NCI-H1105 (cell line): ENCODE results near the gene RPL41.
"Not testable (repeated sequence)": the region's sequence is repeated elsewhere in the genome, so short reads cannot be mapped to it uniquely, and the experiment has no call there.

ENCODE experiments used
- DNase-seq: peaks from one replicate; lab custom pipeline; 2025; lab: John Stamatoyannopoulos, UW

Gene RPL41

DNA sequence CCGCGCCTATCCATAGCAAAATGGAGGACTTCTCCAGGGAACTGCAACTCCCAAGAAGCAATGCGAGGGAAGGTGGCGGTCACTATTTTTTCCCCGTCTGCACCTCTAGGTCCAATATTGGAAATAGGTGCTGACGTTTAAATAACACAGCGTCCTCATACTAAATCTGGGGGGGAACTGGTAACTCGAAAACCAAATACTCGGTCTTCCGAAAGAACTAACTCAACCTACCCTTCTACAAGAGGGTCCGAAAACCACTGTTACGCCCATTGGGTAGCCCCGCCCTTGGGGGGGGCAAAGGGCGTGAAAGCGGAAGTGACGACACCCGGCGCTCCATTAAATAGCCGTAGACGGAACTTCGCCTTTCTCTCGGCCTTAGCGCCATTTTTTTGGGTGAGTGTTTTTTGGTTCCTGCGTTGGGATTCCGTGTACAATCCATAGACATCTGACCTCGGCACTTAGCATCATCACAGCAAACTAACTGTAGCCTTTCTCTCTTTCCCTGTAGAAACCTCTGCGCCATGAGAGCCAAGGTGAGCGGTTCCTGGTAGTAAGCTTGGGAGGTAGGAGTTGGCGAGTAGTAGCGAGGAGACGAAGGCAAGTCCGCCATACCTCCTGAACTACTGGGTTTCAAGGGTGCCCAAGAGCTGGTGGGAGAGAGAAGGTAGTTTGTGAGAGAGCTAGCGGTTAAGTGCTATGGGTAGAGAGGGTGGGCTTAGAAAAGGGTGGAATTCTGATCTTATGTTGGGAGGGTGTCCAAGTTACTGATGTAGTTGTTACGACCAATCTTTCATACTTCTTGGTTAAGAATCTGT lies at the start of gene RPL41:
RPL41 (plus strand) TSS at position 367 of the 815 bp plus-strand sequence.
- DNase-seq: peak; percentile 74

DNA sequence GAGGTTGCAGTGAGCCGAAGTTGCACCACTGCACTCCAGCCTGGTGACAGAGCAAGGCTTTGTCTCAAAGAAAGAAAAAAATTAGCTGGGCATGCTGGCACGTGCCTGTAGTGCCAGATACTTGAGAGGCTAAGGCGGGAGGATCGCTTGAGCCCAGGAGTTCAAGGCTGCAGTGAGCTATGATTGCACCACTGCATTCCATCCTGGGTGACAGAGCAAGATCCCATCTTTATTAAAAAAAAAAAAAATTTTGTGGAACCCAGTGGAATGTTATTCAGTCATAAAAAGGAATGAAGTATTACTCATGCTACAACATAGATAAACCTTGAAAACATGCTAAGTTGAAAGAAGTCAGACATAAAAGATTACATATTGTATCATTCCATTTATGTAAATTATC lies 44.8 kb upstream of the RPL41 start:
- no peak for DNase-seq

DNA sequence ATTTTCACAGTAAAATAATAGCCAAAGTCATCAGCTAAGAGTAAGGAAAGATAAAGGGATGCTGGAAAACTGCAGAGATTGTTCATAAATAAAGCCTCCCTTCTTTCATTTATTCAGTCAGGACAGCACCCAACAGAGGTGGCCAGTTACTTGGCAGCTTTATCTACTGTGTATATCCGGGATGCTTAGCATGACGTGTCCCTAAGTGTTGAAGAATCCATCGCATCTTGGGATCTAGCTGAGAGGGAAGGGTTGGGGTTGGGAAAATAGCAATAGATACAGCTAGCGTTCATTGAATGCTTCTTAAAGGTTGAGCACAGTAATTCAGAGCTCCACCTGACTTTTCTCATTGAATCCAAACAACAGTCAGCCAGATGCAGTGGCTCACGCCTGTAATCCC lies 42.0 kb upstream of the RPL41 start:
- no peak for DNase-seq

DNA sequence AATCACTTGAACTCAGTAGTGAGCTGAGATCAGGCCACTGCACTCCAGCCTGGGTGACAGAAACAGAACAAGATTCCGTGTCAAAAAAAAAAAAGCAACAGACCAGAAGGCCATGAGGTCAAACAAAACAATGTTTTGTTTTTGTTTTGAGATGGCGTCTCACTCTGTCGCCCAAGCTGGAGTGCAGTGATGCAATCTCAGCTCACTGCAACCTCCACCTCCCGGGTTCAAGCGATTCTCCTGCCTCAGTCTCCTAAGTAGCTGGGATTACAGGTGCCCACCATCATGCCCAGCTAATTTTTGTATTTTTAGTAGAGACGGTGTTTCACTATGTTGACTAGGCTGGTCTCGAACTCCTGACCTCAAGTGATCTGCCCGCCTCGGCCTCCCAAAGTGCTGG lies 38.5 kb upstream of the RPL41 start:
- not testable (repeated sequence) for DNase-seq

DNA sequence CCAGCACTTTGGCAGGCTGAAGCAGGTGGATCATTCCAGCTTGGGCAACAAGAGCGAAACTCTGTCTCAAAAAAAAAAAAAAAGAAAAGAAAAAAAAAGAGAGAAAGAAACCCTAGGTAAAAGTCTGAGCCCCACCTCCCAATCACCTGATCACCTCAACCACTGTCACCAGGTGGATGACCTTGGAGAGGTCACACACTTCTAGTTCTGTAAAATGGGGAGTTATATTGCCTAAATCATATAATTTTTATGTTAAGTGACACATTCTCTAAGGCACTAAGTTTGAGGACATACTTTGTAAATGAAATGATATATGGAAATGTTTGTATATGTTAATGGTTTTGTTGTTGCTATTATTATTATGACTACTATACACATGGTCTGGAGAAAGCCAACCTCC lies 38.0 kb upstream of the RPL41 start:
- no peak for DNase-seq

DNA sequence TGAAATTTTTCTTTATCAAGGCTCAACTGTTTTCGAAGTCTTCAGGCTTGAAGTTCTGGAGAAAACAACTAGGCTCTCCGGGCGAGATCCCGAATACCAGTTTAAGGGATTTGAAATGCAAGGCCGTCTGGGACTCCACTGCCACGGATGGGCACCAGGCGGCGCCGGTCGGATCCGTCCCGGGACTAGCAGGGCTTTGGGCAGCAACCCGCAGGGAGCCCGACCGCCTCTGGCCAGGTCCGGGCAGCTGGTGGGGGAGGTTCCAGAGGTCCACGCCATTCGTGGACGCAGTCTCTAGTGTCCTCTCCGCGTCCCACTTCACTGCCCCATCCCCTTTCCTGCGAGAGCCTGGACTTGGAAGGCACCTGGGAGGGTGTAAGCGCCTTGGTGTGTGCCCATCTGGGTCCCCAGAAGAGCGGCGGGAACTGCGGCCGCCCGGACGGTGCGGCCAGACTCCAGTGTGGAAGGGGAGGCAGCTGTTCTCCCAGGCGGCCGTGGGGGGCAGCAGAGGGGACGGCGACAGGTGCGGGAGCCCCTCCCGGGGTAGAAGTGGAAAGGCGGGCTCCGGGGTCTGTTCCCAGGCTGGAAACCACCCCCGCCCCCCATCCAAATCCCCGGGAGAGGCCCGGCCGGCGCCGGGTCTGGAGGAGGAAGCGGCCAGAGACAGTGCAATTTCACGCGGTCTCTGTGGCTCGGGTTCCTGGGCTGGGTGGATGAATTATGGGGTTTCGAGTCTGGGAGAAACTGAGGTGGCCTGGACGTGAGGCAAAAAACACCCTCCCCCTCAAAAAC lies 37.3 kb upstream of the RPL41 start:
- DNase-seq: peak; percentile 17

DNA sequence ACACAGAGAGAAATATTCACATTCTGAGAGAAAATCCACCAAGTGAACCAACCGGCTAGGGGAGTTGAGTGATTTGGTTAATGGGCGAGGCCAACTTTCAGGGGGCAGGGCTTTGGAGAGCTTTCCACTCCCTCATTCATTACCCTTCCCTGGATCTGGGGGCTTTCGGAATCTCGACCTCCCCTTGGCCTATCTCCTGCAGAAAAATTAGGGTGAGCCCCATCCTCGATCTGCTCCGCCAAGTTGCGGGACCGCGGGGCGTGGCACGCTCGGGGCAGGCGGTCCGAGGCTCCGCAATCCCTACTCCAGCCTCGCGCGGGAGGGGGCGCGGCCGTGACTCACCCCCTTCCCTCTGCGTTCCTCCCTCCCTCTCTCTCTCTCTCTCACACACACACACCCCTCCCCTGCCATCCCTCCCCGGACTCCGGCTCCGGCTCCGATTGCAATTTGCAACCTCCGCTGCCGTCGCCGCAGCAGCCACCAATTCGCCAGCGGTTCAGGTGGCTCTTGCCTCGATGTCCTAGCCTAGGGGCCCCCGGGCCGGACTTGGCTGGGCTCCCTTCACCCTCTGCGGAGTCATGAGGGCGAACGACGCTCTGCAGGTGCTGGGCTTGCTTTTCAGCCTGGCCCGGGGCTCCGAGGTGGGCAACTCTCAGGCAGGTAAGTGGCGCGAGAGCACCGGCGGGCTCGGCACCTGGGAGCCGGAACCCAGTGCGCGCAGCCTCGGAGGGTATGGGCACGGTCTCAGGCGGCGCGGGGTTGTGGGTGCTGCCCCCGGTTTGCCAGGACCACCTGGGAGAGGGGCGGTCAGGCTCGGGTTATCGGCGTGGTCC lies 36.5 kb upstream of the RPL41 start, which contains the start of gene ERBB3:
ERBB3 (plus strand) TSS at position 443 of the 833 bp plus-strand sequence; CDS start at position 579, 136 bp downstream.
- no peak for DNase-seq

DNA sequence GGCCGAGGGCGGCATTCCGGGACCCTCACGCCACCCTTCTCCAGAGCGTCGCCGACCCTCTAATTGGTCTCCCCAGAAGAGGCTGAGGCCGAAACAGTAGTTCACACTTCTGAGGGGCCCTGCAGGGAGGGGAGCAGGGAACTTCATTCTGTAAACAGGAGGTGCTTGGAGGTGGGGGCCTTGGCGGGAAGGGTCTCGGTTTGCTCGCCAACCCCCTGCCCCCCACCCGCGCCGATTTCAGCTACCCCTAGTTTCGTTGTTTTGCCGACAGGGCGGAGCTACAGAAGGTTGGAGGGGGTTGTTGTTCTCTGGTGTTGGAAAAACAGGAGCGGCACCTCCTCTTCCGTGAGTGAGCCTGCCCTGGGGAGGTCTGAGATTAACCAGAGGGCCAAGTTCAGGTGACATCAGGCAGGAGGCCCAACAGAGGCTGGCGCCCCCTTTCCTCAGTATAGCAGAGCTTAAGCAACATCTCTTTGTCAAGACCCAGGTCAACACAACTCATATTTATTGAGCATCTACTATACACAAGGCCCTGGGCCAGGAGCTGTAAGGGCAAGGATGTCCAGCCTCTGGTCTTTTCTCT lies 35.8 kb upstream of the RPL41 start:
- DNase-seq: no peak

DNA sequence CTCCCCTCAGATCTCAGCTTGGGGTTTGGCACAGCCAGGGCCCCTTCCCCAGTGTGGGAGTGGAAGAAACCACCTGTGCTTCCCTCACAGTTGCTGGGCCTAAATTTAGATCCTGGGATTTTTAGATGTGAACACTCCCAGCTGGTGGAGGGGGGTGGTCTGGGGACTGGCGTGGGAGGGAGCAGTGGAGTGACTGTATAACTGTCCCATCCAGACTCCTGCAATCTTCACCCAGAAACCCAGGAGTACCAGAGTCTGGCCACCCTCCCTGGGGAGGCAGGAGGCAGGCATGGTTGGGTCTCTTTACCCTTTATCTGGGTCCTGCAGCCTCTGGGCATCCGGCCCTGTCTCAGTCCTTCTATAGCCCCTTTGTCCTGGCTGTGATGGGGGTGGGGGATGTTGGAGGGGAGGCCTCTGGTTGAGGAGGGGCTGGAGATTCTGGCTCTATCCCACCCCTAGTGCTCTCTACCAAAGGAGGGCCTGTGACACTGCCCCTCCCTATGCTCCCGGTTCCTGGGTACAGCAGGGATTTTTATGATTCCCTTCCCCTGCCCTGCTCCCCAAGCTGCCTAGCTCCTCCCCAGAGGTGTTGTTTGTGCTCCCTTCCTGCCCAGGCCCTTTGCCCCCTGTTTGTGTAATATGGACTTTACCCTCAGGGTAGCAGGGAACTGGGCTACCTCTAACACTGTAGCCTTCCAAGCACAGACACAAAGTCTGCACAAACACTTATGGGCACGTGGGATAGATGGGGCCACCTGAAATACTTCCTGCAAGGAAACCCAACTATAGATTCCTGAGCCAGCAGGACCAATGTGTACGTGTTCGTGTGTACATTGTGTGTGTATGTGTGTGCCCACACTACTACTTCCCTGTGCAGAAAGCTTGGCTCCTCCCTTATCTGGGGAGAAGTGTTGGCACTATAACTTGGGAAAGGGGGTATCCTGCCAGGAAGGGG lies 34.8 kb upstream of the RPL41 start:
- no peak for DNase-seq

DNA sequence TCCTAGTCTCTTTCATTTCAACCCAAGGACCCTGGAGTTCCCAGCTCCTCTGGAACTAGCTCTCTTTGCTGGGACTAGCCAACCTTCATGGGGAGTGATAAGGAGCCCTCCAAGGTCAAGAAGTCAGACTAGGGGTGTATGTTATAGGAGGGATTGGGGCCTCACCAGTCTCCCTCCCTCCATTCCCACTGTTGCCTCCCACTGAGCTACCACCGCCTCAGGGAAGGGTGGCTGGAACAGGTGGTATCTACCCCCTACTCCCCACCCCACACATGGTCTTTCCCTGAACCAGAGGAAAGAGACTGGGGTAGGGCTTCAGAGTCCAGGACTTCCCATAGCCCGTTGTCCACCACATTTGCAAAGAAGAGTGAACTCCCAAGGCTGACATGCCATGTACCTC lies 34.1 kb upstream of the RPL41 start:
- DNase-seq: no peak

DNA sequence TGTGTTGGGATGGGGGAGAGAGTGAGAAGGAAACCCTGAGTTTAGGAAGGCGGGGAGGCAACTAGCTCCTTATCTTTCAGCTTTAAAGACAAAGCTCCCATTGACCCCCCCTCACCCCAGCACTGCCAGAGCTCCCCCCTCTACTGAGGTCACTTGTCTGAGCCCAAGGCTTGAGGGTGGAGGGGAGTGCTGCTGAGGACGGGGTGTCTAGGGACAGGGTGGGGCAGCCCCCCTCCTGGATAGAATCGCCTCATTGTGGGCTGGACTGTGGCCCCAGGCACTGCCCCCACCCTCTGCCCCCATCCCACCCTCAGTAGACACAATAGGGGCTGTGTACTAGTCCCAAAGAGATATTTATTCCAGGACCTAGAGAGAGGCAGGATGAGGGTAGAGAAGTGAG lies 33.5 kb upstream of the RPL41 start:
- DNase-seq: no peak

DNA sequence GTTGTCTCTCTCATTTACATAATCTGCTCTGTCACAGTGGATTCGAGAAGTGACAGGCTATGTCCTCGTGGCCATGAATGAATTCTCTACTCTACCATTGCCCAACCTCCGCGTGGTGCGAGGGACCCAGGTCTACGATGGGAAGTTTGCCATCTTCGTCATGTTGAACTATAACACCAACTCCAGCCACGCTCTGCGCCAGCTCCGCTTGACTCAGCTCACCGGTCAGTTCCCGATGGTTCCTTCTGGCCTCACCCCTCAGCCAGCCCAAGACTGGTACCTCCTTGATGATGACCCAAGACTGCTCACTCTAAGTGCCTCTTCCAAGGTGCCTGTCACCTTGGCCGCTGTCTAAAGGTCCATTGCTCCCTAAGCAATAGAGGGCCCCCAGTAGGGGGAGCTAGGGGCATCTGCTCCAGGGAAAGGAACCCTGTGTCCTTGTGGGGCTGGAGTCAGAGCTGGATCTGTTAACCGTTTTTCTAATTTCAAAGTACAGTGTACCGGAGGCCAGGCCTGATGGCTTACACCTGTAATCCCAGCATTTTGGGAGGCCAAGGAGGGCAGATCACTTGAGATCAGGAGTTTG lies 31.4 kb upstream of the RPL41 start:
- no peak for DNase-seq

DNA sequence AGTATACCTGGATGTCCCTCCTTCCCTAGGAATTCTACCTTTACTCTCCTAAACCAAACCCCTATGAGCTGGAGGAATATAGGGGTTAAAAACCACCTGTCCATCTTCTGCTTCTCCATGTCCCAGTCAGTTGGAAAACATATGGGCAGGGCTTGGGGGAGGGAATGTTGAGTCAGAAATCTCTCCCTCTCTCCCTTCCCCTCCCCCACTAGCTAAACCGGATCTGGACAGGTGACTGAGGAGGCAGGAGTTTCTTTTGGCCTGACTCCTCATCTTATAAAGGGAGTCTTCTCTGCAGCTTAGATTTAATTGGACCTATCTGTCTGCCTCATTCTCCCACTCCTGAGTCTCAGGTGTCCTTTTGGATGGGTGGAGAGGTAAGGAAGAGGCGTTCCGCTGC lies 30.3 kb upstream of the RPL41 start:
- DNase-seq: no peak

DNA sequence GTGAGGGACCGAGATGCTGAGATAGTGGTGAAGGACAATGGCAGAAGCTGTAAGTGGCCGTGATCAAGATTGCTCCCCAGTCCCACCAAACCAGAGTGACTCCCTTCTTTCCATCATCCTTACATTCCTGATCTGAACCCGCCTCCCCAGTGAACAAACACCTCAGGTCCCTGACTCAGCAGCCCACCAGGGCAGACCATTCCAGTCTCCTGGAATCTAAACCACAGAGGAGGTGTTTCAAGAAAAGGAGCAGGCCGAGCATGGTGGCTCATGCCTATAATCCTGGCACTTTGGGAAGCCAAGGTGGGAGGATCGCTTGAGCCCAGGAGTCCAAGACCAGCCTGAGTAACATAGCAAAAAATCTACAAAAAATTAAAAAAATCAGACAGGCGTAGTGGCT lies 29.8 kb upstream of the RPL41 start:
- DNase-seq: no peak

DNA sequence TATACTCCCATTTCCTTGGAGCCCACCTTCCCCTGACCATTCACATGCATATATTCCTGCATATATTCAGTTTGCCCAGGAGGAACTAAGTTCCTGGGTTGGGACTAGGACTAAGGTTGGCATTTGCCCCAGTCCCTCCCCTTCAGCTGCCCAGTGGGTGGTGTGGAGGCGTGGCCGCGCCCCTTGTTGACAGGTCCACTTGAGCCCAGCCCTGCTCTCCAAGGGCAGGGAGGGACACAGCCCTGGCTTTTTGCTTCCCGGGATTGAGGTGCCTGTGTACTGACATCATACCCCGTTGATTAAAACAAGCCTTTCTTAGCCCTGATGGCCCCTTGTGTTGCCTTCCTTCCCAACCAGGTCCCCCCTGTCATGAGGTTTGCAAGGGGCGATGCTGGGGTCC lies 29.2 kb upstream of the RPL41 start:
- DNase-seq: no peak

DNA sequence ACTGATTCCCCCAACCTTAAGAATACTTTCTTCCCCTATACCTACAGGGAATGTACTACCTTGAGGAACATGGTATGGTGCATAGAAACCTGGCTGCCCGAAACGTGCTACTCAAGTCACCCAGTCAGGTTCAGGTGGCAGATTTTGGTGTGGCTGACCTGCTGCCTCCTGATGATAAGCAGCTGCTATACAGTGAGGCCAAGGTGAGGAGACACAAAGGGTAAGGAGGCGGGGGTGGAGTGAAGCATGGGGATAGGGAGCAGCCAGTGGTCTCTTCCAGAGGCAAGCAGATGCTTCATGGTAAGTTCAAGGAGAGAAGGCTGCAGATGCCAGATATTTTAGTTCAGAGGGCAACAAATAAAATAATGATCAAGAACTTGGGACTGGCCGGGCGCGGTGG lies 18.7 kb upstream of the RPL41 start:
- no peak for DNase-seq

DNA sequence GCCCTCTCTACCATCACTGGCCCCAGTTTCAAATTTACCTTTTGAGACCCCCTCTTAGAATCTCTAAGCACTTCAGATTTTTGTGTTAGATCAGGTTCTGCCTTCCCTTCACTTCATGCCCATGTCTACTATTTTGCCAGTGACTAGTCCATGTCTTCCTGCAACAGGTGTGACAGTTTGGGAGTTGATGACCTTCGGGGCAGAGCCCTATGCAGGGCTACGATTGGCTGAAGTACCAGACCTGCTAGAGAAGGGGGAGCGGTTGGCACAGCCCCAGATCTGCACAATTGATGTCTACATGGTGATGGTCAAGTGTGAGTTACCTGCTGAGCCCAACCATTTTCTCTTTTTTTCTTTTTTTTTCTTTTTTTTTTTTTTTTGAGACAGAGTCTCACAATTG lies 17.8 kb upstream of the RPL41 start:
- no peak for DNase-seq

DNA sequence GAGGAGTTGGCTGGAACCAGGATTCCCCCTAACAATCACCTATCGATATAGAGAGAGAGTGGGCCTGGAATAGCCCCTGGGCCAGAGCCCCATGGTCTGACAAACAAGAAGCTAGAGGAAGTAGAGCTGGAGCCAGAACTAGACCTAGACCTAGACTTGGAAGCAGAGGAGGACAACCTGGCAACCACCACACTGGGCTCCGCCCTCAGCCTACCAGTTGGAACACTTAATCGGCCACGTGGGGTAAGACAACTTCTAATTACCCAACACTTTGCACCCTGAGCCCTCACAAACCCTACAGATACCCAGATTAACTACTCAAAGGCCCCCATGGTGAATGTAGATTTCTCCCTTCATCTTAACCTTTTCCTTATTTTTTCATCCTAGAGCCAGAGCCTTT lies 16.6 kb upstream of the RPL41 start:
- no peak for DNase-seq

DNA sequence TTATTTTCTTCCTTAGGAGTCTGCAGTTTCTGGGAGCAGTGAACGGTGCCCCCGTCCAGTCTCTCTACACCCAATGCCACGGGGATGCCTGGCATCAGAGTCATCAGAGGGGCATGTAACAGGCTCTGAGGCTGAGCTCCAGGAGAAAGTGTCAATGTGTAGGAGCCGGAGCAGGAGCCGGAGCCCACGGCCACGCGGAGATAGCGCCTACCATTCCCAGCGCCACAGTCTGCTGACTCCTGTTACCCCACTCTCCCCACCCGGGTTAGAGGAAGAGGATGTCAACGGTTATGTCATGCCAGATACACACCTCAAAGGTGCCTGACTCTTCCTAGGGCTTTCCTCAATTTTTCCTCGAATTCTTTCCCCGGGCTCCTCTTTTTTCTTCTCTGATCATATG lies 15.4 kb upstream of the RPL41 start:
- DNase-seq: no peak

DNA sequence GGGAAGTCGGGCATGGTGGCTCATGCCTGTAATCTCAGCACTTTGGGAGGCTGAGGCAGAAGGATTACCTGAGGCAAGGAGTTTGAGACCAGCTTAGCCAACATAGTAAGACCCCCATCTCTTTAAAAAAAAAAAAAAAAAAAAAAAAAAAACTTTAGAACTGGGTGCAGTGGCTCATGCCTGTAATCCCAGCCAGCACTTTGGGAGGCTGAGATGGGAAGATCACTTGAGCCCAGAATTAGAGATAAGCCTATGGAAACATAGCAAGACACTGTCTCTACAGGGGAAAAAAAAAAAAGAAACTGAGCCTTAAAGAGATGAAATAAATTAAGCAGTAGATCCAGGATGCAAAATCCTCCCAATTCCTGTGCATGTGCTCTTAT lies 13.8 kb upstream of the RPL41 start:
- no peak for DNase-seq
